ENCODE results near the gene NAT8L.

Gene NAT8L

DNA sequence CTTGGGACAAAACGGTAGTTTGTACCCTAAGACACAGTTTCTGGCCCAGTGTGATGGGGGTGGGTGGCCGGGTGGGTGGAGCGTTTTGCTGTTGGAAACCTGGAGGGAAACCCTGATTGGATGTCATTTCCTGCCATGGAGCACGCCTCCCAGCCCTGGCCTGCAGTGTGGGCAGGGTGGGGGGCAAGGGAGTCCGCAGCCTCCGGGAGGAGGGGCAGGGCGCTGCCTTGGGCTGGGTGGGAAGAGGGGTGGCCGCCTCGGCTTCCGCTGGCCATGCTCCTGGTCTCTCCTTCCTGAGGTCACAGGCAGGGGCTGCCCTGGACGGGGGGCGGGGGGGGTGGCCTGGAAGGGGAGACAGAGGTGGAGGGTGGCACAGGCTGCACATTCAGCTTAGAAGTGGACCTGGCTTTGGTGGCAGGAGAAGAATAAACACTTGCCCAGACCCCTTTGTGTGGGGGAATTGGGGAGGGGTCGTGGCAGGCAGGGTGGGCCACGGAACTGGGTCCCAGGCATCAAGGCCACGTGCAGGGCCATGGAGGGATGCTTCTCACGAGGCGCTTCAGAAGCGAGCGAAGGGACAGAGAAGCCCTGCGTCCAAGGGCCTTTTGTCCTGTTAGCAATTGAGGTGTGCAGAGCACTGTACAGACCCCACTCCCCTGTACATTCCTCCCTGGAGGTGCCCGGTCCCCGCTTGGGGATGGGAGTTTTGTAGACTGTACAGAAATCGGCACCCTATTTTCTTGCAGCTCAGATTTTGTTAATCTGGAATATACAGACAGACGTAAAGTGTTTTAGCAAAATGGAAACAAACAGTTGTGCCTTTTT is 6.2 kb downstream of the NAT8L start:
- peak; percentile 6 for DNase-seq

- peak; percentile 15 for DNase-seq
These were observed 7.0 kb downstream of the NAT8L start for GRCh38 chr4:2066011-2066551.

GRCh38 chr4:2066571-2067445 is 7.7 kb downstream of the NAT8L start:
- DNase-seq = peak; percentile 14

DNA sequence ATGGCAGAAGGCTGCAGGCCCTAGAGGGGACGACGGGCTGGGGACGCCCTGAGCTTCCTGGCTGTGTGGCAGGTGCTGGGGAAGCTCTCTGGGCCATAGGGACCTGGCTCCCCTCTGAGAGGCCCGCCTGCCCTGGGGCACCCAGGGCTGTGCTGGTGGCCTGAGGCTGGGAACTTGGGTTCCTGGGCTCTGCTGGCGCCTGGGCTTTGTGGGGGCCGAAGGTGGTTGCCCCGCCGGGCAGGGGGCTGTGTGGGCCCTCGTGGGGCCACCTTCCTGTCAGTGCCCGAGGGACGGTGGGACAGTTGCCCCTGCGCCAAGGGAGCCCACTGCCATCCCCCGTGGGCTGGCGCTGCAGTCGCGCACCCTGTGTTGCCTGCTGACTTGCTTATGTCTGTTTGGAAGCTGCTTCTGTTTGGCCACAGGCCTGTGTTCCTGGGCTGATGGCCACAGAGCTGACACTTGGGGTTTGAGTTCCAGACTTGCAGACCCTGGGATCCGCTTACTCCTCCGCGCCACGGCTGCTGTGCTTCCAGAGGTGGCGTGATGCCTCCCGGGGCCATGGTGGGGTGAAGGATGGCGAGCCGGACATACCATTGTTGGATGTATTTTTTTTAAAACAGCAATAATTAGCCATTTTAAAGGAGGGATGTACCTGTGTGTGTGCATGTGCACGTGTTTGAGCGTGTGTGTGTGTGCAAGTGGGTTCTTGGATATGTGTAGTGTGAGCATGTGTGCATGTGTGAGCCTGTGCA is 8.5 kb downstream of the NAT8L start:
- peak; percentile 2 for DNase-seq

GRCh38 chr4:2068198-2068470 is 9.0 kb downstream of the NAT8L start:
- no peak for DNase-seq

DNA sequence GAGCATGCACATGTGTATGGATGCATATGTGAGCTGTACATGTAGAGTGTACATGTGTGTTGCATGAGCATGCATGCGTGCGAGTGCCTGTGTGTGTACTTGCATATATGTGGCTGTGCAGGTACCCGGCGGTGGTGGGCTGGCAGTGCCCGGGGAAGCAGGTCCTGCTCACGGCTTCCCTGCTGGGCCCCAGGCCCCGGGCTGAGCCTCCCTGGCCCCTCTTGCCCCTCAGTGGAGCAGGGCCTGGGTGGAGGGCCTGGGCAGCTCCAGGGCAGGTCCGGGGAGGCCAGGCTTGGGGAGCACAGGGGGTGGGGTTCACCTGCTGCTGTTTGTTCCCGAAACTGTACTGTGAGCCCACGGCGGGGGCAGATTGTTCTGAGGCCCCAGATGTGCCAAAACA is 9.4 kb downstream of the NAT8L start:
- peak; percentile 3 for DNase-seq

DNA sequence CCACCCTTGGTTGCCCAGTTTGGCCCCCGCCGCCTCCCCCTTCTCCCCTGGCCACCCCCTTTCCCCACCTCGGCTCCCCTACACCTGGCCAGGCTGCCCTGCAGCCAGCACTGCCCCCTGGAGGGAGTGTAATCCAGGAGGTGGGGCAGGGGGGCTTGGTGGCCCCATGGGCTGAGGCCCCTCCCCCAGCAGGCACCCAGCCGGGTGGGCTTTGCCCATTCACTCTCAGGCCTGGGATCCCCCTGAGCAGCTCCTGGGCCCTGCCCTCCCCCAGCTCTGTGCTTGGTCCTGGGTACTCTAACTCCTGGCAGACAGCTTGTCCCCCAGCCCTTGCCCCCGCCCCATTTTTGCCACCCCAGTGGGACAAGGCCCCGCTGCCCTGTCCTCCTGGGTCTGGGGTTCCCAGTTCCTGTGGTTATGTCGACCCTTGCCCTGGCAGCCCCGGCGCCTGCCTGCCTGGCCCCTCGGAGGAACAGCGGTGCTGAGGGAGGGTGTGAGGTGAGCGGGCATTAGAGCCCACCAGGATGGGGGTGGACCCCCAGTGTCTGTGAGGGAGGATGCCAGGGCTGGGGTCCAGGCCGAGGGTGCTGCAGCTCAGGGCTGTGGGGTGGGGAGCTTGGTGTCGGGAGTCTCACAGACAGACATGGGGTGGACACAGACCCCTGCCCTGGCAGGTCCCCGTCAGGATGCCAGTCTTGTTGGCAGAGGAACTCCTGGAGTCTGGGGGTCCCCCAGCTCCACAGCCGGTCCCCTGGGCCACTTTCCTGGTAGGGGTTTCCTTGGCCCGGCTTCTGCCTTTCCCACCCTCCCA is 10.2 kb downstream of the NAT8L start:
- peak; percentile 4 for DNase-seq

DNA sequence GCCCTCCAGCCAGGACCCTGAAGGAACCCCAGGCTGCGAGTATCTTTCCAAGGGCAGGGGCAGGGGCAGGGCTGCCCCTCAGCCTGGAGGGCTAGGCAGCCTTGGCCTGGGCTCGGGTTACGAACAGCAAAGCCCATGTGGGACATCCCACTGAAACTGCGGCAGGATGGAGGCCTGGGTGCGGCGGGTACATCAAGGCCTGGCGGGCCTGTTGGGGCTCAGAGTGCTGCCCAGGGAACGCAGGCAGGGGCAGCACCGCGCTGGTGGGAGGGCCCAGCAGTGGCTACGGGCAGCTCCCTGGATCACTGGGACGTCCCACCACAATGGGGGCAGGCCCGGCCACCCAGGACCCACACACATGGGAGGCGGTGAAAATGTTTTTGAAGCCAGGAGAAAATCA is 10.9 kb downstream of the NAT8L start:
- no peak for DNase-seq

GRCh38 chr4:2070421-2071251 is 11.5 kb downstream of the NAT8L start:
- no peak for DNase-seq

DNA sequence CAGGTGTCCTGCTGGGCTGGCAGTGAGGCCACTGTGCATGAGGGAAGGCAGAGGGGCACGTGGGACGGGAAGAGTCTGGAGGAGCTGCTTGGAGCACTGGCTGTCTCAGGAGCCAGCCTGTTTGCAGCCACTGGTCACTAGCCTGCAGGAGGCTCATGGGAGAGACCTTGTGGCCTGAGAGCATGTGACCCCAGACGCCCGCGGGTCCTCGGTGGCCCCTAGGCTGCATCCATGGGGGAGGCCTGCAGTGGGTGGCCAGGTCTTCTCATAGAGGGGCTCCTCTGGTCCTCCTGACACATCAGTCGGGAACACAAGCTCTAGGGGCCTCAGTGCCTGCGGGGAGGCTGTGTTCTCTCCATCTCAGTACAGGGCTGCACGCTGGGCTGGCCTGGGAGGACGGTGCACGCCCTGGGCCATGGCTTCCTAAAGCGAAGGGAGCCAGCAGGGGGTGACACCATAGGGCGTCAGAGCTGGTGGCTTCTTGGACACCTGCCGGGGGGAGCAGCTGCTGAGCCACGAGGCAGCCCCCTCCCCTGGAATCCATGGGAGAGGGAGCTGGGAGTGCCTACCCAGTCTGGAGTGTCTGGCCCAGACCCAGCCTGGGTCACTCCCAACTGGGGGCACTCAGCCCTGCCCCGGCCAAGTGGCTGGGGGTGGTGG is 12.3 kb downstream of the NAT8L start:
- DNase-seq = no peak

- no peak for DNase-seq
These were observed 13.1 kb downstream of the NAT8L start for GRCh38 chr4:2071912-2072867.

DNA sequence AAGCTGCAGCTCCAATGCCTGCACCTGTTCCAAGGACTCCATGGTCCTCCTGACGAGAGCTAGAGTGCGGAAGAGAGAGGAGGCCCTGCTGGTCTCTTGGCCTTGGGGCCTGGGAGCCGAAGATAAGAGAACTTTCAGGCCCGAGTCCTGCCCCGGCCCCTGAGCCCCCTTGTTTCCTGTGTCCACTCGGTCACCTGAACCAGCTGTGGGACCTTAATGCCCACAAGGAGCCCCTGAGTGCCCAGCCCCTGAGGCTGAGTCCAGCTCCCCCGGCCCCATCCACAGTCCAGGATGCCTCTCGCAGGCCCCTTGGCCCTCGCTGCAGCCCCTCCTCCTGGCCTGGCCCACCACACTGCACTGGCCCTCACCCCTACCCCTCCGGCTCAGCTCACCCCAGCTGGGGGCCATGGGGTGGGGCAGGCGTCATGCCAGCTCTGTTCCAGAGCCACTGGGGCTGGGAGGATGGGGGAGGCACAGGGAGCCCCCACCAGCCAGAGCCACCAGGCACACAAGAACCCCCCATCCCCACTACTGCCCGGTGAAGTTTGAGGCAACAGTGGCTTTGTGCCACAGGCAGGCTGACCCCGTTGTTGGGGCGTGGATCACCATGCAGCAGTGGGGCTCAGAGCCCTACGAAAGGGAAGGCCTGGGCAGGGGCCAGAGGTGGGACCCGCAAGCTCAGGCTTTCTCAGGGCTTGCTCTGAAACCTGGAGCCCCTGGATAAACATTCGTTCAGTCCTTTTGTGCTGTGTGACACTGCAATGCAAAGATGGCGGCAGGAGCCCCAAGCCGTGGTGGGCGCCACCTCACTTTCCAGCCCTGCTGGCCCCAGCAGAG is 14.1 kb downstream of the NAT8L start:
- DNase-seq = no peak

- no peak for DNase-seq
These were observed 14.8 kb downstream of the NAT8L start for GRCh38 chr4:2073808-2074481.

GRCh38 chr4:2074588-2074987 is 15.5 kb downstream of the NAT8L start:
- no peak for DNase-seq

DNA sequence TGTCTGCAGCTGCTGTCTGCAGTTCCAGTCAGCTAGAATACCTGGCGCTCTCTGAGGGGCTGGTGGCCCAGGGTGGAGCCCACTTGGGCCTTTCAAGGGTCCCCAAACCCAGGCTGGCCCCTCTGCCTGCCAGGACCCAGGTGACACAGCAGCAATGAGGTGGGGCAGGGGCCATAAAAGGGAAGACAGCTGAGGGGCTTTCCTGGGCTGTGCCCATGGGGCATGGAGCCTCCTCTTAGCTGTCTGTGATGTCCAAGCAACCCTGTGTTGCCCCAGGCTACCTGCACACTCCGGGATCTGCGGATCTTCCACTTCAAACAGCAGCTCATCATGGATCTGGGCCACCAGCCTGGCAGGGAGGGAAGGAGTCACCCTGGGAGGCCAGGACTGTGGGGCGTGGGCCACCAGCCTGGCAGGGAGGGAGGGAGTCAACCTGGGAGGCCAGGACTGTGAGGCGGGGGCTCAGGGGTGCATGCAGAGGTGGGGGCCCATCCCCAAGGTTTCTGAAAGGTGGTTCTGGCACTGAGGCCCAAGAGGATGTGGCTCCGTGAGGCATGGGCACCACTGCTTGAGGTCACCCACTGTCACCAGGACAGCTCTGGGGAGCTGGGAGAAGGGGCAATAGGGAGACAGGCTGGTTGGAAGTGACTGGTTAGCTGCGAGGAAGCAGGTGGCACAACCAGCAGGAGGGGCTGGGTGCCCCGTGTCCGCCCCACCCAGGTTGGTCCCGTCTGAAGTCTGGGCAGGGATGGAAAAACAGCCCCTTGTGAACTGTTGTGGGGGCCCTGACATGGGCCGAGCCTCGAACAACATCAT is 16.3 kb downstream of the NAT8L start:
- no peak for DNase-seq

- DNase-seq = no peak
These were observed 17.1 kb downstream of the NAT8L start for GRCh38 chr4:2075987-2076907.

Measured in CD4-positive, alpha-beta T cell treated with Interleukin-15 for 1 hour (primary cell).